Activated T-cell treated with anti-CD3 and anti-CD28 coated beads, Interleukin-2, amount 50 U/mL, for 48 hours (primary cell): ENCODE results near the gene MPND.

Source experiments
- DNase-seq, 2 experiments: peaks; one replicate each; pipeline ENCODE4 v3.0.0-alpha.2; 2020

Gene MPND

GRCh38 chr19:4350111-4350510 is 6.7 kb downstream of the MPND start:
- no peak for DNase-seq

- DNase-seq: no peak
Observed at GRCh38 chr19:4350726-4351125, 7.4 kb downstream of the MPND start.

- peak; percentile 71 for DNase-seq
Observed at GRCh38 chr19:4352701-4353121, 9.3 kb downstream of the MPND start.

- no peak for DNase-seq
Observed at GRCh38 chr19:4354282-4354681, 10.9 kb downstream of the MPND start.

GRCh38 chr19:4354897-4355296 is 11.5 kb downstream of the MPND start:
- DNase-seq: no peak

GRCh38 chr19:4357095-4357797 is 13.9 kb downstream of the MPND start:
- DNase-seq: no peak

- DNase-seq: no peak
Observed at GRCh38 chr19:4357921-4358326, 14.6 kb downstream of the MPND start.

GRCh38 chr19:4358709-4359626 is 15.6 kb downstream of the MPND start:
- no peak for DNase-seq

- no peak for DNase-seq
Observed at GRCh38 chr19:4359627-4360000, 16.3 kb downstream of the MPND start.

- no peak for DNase-seq
Observed at GRCh38 chr19:4360081-4360569, 16.8 kb downstream of the MPND start.

- no peak for DNase-seq
Observed at GRCh38 chr19:4360641-4361151, 17.3 kb downstream of the MPND start.

- no peak for DNase-seq
Observed at GRCh38 chr19:4361152-4362046, 18.0 kb downstream of the MPND start.

- no peak for DNase-seq
Observed at GRCh38 chr19:4362101-4362828, 18.9 kb downstream of the MPND start.

- no peak for DNase-seq
Observed at GRCh38 chr19:4362831-4363545, 19.6 kb downstream of the MPND start.

GRCh38 chr19:4363571-4364304 is 20.4 kb downstream of the MPND start:
- DNase-seq: no peak

- DNase-seq: no peak
Observed at GRCh38 chr19:4365341-4365740, 22.0 kb downstream of the MPND start.

GRCh38 chr19:4365791-4366665 is 22.7 kb downstream of the MPND start:
- DNase-seq: no peak

- DNase-seq: no peak
Observed at GRCh38 chr19:4366666-4367335, 23.4 kb downstream of the MPND start.

- no peak for DNase-seq
Observed at GRCh38 chr19:4367336-4367723, 24.0 kb downstream of the MPND start.
